ENCODE data around the gene SYNE1.

Gene SYNE1

DNA sequence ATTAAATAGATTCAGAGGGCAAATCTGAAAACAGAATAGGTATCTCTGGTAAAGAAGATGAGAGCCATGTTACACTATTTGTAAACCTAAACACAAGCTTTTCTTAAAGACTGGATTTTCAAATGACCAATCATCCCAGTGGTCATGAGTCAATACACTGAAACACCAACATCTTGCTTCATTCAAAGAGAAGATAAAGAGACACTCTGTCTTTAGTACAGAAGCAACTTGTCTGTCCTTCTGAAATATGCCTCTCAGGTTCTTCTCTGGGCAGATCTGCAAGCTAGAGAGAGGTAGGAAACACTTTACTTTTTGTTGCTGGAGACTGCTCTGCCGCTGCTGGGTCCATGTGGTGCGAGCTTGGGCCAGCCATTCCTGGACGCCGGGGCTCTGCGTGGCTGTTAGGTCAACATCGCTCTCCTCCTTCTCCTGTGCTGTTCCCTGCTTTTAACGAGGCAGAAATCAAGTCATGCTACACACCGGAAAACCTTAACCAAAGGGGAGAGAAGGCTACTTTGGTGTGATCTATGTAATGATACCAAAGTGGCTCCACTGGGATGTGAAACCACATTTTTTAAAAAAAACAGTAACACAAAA, 368.2 kb downstream of the SYNE1 start:
- no peak for FAIRE-seq

GRCh38 chr6:152267967-152268845, 369.0 kb downstream of the SYNE1 start:
- peak; percentile 92 for FAIRE-seq

DNA sequence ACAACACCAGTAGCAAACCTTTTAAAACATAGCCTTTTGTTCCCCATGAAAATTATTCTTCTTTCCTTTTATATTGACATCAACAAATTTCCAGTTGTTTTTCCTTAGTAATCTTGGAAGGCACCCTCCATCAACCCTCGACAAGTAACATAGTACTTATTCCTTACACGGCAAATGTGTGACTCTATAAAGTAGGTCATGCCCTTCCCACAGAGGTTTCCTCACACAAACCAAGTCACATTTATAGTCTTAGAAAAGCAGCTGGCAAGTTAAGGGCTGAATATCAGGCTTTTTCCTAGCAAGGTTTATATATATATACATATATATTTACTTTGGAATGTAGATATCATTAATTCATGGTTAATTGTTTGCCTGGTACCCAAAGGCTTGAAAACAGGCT, 371.5 kb downstream of the SYNE1 start:
- FAIRE-seq = no peak

- no peak for FAIRE-seq
Observed at GRCh38 chr6:152263582-152263981, 373.6 kb downstream of the SYNE1 start.

- no peak for FAIRE-seq
Observed at GRCh38 chr6:152261179-152261578, 376.0 kb downstream of the SYNE1 start.

DNA sequence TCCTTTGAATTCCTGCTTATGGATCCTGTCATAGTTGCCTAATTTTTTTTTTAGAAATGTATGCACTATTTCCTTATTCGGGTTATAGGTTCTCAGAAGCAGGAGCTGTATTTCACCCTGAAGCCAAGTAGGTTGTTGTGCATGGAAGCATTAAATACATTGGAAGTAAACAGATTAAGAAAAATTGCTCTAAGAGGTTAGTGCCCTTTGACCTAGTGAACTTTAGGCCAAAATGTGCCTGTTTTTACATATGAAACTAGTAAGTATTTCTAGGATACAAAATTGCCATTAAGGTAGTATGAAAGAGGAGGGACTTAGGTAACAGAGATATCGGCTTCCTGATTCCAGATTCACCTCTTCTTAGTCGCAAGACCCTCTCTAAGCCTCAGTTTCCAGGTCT, 377.9 kb downstream of the SYNE1 start:
- no peak for FAIRE-seq

- FAIRE-seq = no peak
Observed at GRCh38 chr6:152257581-152257980, 379.6 kb downstream of the SYNE1 start.

- no peak for FAIRE-seq
Observed at GRCh38 chr6:152250127-152250526, 387.0 kb downstream of the SYNE1 start.

DNA sequence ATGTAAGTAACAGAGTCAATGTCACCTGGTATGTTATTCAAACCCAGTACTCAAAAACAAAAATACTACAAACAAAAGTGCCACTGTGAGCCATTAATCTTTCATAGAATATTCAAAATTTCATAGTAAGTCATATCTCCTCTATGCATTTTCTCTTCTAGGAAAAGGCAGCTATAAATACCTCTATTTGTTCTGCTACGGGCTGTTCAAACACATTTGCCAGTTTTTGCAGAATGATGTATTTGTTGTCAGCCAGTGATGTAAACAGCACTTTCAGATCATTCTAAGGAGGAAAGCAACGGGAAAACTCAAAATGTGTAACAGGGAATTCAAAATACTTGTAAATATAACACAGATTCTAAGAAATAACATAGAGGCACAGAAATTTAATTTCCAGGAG, 388.2 kb downstream of the SYNE1 start:
- FAIRE-seq = no peak

- no peak for FAIRE-seq
Observed at GRCh38 chr6:152246554-152247337, 390.4 kb downstream of the SYNE1 start.

DNA sequence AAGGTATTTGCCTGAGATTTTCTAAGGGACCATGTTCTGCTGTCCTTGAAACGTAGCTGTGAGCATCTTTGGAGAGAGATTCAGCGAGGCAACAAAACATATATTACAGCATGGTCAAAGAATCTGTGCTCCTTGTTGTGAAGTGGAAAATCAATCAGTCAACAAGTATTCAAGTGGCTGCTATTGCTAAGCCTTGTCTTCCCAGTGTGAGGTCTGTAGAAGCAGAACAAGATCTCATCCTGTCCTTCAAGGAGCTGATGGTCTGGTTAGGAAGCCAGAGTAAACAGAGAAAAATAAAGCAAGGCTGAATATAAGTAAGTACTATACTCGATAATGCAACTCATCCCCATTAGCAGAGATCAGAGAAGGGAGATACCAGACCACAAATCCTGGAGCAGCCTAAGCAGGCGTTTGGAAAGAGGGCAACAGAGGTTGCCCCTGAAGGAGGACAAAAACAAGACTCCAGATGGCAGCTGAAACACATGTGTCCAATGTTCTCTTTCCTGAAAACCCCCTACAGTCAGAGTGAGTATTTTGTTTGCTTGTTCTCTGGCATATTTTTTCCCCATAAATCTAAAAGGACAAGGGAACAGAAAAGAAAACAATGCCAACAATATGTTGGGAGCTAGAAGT, 392.0 kb downstream of the SYNE1 start:
- no peak for FAIRE-seq

DNA sequence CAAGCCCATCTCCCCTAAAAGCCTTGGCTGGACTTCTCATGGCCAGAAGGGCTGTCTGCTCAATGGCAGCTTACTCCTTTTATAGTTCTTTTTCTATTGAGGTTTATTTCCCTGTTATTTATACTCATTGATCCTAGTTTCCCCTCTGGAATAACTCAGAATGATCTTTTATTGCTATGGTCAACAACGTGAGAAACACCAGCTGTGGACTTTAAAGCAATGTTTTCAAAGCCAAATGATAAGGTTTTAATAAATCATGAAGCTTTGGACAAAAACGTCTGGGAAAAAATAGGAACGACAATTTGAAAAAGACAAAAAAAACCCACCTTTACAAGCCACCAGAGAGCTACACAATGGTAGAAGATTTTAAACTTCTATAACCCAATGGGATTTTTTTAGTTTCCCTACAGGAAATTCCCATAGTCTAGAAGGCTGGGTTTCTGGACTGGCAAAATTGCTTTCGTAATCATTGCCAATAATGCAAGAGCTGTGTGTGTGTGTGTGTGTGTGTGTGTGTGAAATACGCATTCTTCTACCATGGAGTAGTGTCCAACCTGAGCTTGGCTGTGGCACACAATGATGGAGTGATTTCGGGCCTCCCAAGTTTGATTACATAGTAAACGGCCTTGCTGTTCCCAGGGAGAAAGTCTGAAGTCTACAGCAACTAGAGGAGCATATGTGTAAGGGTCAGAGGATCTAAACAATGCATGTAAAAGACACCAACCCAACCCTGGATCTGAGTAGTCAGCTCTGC, 396.0 kb downstream of the SYNE1 start:
- no peak for FAIRE-seq

DNA sequence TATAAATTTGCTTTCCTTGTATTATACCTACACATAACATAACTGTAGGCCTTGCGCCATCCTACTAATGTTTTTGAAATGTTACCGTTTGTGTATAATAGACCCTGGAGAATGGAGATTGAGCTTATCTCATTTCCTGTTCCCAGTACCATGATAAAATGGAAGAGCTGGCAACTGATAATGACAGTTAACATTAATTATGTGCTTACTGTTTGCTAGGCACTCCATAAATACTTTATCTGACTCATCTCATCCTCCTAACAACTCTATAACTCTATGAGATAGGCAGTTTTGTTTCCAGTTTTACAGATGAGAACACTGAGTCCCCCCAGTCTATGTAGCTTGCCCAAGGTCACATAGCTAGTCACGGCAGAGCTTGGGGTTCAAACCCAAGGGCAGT, 396.7 kb downstream of the SYNE1 start:
- no peak for FAIRE-seq

DNA sequence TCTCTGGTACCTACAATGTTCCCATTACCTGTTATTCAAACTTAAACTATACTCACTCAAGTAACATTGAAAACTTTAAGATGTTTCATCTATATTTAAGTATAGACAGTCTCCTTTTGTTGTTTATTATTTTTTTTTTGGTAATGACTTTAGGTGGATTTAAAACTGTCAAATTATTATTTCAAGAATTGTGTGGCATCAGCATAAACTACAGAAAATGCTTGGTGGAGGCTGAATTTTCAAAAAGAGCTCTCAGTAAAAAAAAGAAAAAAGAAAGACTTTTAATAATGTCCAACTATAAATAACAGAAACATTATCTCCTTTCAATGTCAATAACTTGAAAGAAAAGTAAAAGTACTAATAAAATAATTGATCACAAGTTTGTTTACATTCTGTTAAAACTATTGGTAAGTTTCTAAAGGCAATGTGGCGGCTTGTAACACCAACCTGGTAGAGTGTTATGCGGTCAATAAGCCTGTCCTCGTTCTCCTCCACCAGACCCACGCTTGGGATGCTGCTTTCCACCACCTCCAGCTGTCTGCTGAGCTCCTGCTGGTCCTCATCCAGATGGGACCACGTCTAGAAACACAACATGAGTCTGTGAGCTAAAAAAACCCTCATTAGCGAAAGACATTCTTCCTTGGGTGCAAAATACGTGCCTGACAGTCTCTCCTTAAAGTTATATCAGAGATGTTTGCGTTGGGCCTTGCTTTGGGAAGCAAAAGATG, 400.6 kb downstream of the SYNE1 start:
- no peak for FAIRE-seq

DNA sequence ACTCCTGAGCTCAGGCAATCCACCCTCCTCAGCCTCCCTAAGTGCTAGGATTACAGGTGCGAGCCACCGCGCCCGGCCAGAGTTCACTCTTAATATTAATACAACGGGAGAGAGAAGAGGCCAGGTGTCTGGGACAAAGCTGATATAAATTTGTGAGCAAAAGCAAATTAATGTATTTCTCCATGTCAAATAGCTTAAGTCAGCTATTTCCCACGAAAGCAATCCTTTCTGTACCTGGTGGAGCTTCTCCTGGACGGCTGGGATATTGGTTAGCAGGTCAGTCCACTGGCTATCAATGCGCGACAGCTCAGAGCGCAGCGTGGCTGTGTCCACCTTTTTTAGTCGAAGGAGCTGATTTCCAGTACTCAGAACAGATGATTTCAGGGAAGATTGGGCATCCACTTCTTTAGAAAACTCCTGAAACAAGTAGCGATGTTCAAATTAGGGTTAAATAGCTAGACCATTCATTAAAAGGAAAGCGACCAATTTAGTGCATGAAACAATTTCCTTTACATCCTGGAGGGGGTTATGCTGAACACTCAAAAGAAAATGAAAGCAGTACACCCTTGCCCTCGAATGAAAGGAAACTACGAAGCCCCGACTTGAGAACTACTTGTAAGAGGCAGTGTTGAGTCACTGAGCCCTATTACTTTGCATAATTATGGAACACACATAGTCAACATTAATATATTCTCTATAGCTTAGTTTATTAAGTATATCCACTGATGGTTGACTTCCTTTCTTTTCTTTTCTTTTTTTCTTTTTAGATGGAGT, 403.4 kb downstream of the SYNE1 start:
- no peak for FAIRE-seq

DNA sequence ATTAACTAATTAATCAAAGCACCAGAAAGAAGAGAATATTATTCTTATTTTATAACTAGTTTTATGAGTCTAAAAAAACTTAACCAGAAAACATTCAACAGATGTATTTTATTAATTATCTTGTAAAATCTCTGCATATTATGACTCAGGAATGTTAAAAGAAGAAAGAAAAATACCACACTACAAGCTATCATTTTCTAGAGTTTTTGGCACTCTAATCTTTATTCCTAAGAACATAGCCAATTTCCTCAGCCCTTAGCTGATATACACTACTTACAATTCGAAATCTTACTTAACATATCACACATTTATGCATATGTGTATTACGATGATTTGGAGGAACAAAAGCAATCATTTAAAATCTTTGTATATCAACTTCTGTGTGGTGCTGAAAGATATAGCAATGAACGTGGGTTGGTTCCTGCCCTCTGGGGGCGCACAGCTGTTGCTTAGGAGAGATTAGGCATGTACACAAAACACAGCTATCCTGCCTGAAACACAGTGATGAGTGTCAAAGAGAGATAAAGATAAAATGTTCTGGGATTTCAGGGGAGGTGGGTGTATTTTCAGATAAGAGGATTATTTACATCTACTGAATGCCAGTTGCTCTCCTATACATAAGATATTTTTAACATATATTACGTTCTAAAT, 404.5 kb downstream of the SYNE1 start:
- no peak for FAIRE-seq

DNA sequence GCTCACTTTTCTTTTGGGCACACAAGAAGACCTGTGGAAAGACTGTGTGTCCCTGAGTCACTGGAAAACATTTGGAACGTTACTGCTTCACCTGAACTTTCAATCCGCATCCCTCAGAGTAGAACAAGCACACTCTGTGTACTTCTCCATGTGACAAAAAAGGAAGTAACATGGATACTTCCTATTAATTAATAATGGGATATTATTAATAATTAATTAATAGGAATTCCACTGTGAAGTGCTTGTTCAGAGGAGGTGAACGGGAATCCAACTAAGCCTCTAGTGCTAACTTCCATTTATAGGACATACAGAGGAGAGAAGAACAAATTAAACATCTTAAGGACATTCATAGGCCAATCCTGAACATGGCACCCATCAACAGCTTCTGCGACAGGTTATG, 407.8 kb downstream of the SYNE1 start:
- no peak for FAIRE-seq

GRCh38 chr6:152226119-152226518, 411.0 kb downstream of the SYNE1 start:
- no peak for FAIRE-seq

DNA sequence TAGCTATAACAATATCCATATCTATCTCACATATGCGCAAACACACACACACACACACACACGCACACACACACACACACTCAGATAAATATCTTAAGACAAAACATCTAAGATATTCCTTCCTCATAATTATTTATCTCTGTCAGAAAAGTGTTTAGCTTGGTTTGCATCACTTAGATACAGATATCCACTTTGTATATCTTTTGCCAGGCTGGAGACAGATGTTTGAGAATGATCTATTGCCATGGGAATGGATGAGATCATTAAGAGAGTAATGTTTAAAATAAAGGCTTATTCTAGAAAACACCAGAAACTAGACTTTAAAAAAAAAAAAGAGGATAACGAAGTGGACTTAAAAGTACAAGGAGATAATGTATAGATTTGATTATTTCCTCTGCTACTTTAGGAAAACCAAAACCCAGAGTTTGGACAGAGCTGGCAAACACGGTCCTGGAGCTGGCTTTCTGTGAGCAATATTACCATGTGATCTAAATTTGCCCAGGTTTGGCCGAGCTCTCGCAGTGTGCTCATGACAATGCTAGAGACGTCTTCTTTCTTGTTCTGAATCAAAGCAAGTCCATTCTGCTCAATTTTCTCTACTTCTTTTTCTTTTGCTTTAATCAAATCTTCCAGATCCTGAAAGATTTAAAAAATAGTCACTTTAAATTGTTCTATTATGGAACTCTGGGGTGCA, 411.8 kb downstream of the SYNE1 start:
- FAIRE-seq = no peak

DNA sequence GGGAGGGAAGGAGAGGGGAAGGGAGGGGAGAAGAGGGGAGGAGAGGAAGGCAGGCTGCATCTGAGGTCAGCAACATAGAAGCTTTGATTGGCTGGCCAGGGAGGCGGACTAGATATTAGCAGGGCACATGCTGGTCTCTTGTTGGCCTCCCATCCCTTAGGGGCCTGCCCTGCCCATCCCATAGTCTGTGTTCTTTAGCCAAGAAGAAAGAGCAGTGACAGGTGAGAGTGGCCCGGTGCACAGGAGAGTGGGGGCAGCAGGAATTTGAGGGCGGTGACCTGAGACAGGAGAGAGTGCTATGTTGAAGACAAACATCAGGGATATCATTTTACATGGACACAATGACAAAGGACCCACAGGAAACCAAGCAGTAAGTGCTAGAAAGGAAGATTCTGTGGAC, 413.5 kb downstream of the SYNE1 start:
- no peak for FAIRE-seq
